ENCODE measurements around the gene TCHHL1.
"Not testable (repeated sequence)": the region's sequence is repeated elsewhere in the genome, so short reads cannot be mapped to it uniquely, and the experiment has no call there.

Gene TCHHL1

GRCh38 chr1:152086760-152087159 lies 2.1 kb downstream of the TCHHL1 start:
- DNase-seq = no peak

- DNase-seq = no peak
These were observed 4.0 kb downstream of the TCHHL1 start for GRCh38 chr1:152084853-152085252.

- DNase-seq = not testable (repeated sequence)
These were observed 7.8 kb downstream of the TCHHL1 start for GRCh38 chr1:152081026-152081425.

- DNase-seq = not testable (repeated sequence)
These were observed 8.4 kb downstream of the TCHHL1 start for GRCh38 chr1:152080494-152080893.

GRCh38 chr1:152078831-152079441 lies 9.9 kb downstream of the TCHHL1 start:
- DNase-seq = no peak

- DNase-seq = no peak
These were observed 16.6 kb downstream of the TCHHL1 start for GRCh38 chr1:152072311-152072710.

GRCh38 chr1:152071123-152071522 lies 17.7 kb downstream of the TCHHL1 start:
- no peak for DNase-seq

- no peak for DNase-seq
These were observed 20.9 kb downstream of the TCHHL1 start for GRCh38 chr1:152067929-152068328.

- no peak for DNase-seq
These were observed 21.7 kb downstream of the TCHHL1 start for GRCh38 chr1:152067150-152067549.

- DNase-seq = no peak
These were observed 26.9 kb downstream of the TCHHL1 start for GRCh38 chr1:152061952-152062351.

GRCh38 chr1:152053375-152053774 lies 35.5 kb downstream of the TCHHL1 start:
- DNase-seq = no peak

GRCh38 chr1:152052606-152053005 lies 36.3 kb downstream of the TCHHL1 start:
- DNase-seq = peak; percentile 77

GRCh38 chr1:152050886-152051675 lies 37.8 kb downstream of the TCHHL1 start:
- peak; percentile 42 for DNase-seq

- DNase-seq = no peak
These were observed 39.4 kb downstream of the TCHHL1 start for GRCh38 chr1:152049291-152050083.

- DNase-seq = no peak
These were observed 40.4 kb downstream of the TCHHL1 start for GRCh38 chr1:152048416-152049009.

- DNase-seq = peak; percentile 99
These were observed 41.0 kb downstream of the TCHHL1 start for GRCh38 chr1:152047730-152048415.

GRCh38 chr1:152047413-152047729 lies 41.5 kb downstream of the TCHHL1 start:
- no peak for DNase-seq

- no peak for DNase-seq
These were observed 44.5 kb downstream of the TCHHL1 start for GRCh38 chr1:152044386-152044785.

GRCh38 chr1:152043870-152044269 lies 45.0 kb downstream of the TCHHL1 start:
- no peak for DNase-seq

GRCh38 chr1:152042030-152042429 lies 46.8 kb downstream of the TCHHL1 start:
- no peak for DNase-seq

GRCh38 chr1:152039886-152040285 lies 49.0 kb downstream of the TCHHL1 start:
- DNase-seq = no peak

GRCh38 chr1:152039461-152039860 lies 49.4 kb downstream of the TCHHL1 start:
- DNase-seq = no peak

- no peak for DNase-seq
These were observed 50.0 kb downstream of the TCHHL1 start for GRCh38 chr1:152038871-152039270.
